Endothelial cell of umbilical vein (primary cell): ENCODE results near the gene KIF6. TPM values are rescaled to one million over a fixed set of nuclear protein-coding genes. Genes with fewer than 3 reads are reported as not detected.

Experiments
- BruUV-seq: library from RNA; stranded (reverse); fragments of 400-500 nt; replicated peaks from 2 replicates; lab custom pipeline; 2021; lab: Mats Ljungman, UMichigan
- CTCF ChIA-PET: fragments of 300-600, 350-600 bp; sonication (Branson Sonifier 250); formaldehyde crosslinking; loops from one replicate; lab custom pipeline; 2021; ENCODE audit warnings: antibody characterized with exemption, inconsistent platforms; lab: Charles Lee
- POLR2A ChIA-PET: fragments of 300-600, 350-600 bp; sonication (Branson Sonifier 250); formaldehyde crosslinking; loops from one replicate; lab custom pipeline; 2021; ENCODE audit warnings: antibody characterized with exemption, inconsistent platforms; lab: Charles Lee
- DNase-seq: peaks from one replicate; pipeline ENCODE4 v3.0.0-alpha.2; 2011; ENCODE audit warnings: low read depth, low spot score
- FAIRE-seq: peaks from 2 replicates; lab custom pipeline; 2011; peaks lifted over from hg19 to GRCh38; lab: Jason Lieb, UNC
- H2AFZ ChIP-seq: 2 replicates; pipeline ENCODE4 v1.6.0; 2012; ENCODE audit warnings: low read depth, low read length, control low read depth, inconsistent platforms
- H3K27ac ChIP-seq: 2 replicates; pipeline ENCODE4 v1.5.1; 2011; ENCODE audit warnings: low read depth, mild to moderate bottlenecking, control low read depth, low read length, moderate library complexity; ENCODE audit not compliant: insufficient read depth
- H3K27me3 ChIP-seq, 2 experiments: 2 replicates each; pipeline versions ENCODE4 v1.6.0 to v1.6.1; 2011; ENCODE audit warnings: low read length in 2 of 2, mixed read lengths in 1 of 2; ENCODE audit not compliant: control insufficient read depth in 2 of 2, insufficient read depth in 2 of 2
- H3K36me3 ChIP-seq, 2 experiments: 2 replicates in 1 of 2; 3 replicates in 1 of 2; pipeline ENCODE4 v1.5.1; 2011; ENCODE audit warnings: low read length in 2 of 2, mild to moderate bottlenecking in 1 of 2, moderate library complexity in 1 of 2; ENCODE audit not compliant: control insufficient read depth in 2 of 2, insufficient read depth in 2 of 2; ENCODE audit errors: extremely low read depth in 1 of 2
- H3K4me1 ChIP-seq: 3 replicates; pipeline ENCODE4 v1.5.1; 2011; ENCODE audit warnings: mild to moderate bottlenecking, low read length; ENCODE audit not compliant: control insufficient read depth, insufficient read depth; ENCODE audit errors: extremely low read depth
- H3K4me2 ChIP-seq: 2 replicates; pipeline ENCODE4 v1.6.1; 2011; ENCODE audit warnings: low read length, control low read depth, mixed read lengths; ENCODE audit not compliant: insufficient read depth
- H3K4me3 ChIP-seq, 3 experiments: fragments of 200-600 bp in 1 of 3; sonication (generic), shearing (Covaris generic) in 1 of 3; replicated peaks in 1 of 3; 2 replicates each; pipeline ENCODE4 v1.5.1; 2011 to 2016; ENCODE audit warnings: control low read depth in 3 of 3, low read length in 3 of 3, mild to moderate bottlenecking in 2 of 3, inconsistent platforms in 1 of 3, low read depth in 1 of 3, moderate library complexity in 1 of 3; ENCODE audit not compliant: insufficient read depth in 1 of 3
- H3K79me2 ChIP-seq: 2 replicates; pipeline ENCODE4 v1.6.0; 2012; ENCODE audit warnings: low read length, inconsistent platforms; ENCODE audit not compliant: control insufficient read depth, insufficient read depth
- H3K9ac ChIP-seq: replicated peaks from 2 replicates; pipeline ENCODE3; 2011; ENCODE audit warnings: low read length, control low read depth; ENCODE audit not compliant: insufficient read depth; ENCODE audit errors: extremely low read depth
- H3K9me1 ChIP-seq: replicated peaks from 3 replicates; pipeline ENCODE4 v1.6.0; 2011; ENCODE audit warnings: mild to moderate bottlenecking, low read length; ENCODE audit not compliant: control insufficient read depth, insufficient read depth; ENCODE audit errors: extremely low read depth
- H3K9me3 ChIP-seq: replicated peaks from 2 replicates; pipeline ENCODE4 v1.5.1; 2012; ENCODE audit warnings: low read length, inconsistent platforms; ENCODE audit not compliant: control insufficient read depth, insufficient read depth
- H4K20me1 ChIP-seq: replicated peaks from 2 replicates; pipeline ENCODE3; 2011; ENCODE audit warnings: mild to moderate bottlenecking, low read length; ENCODE audit not compliant: control insufficient read depth, insufficient read depth; ENCODE audit errors: extremely low read depth
- EZH2 ChIP-seq: IDR thresholded peaks from 2 replicates; pipeline ENCODE4 v1.6.1; 2012; ENCODE audit warnings: borderline replicate concordance, low read depth, mild to moderate bottlenecking, moderate library complexity, low read length, inconsistent platforms; ENCODE audit not compliant: severe bottlenecking
- FOS ChIP-seq: IDR thresholded peaks from 2 replicates; pipeline ENCODE4 v1.6.1; 2011; ENCODE audit warnings: mild to moderate bottlenecking, low read length, moderate library complexity, borderline replicate concordance; ENCODE audit not compliant: insufficient read depth
- GATA2 ChIP-seq: IDR thresholded peaks from 2 replicates; pipeline ENCODE4 v1.7.0; 2011; ENCODE audit warnings: low read depth, mild to moderate bottlenecking, moderate library complexity, mixed read lengths, low read length; ENCODE audit not compliant: insufficient read length, insufficient read depth
- JUN ChIP-seq: IDR thresholded peaks from 2 replicates; pipeline ENCODE4 v1.6.1; 2011; ENCODE audit warnings: borderline replicate concordance, low read depth; ENCODE audit not compliant: insufficient read length, insufficient read depth
- POLR2AphosphoS5 ChIP-seq: IDR thresholded peaks from 2 replicates; pipeline ENCODE4 v1.6.1; 2012; ENCODE audit warnings: low read depth, mild to moderate bottlenecking, control low read depth, low read length, moderate library complexity; ENCODE audit not compliant: insufficient read depth
- dilution Hi-C: fragments of 300-500 bp; cut with MboI; formaldehyde crosslinking; loops from one replicate; pipeline ENCODE4 v1.15.0; 2019; ENCODE audit warnings: low sequenced_read_pairs; ENCODE audit not compliant: extremely low pct_ligation_motif_present
- intact Hi-C: fragments of 100-400 bp; cut with micrococcal nuclease; formaldehyde crosslinking; loops from one replicate; pipeline ENCODE4 v1.10.0; 2022
- polyA plus RNA-seq, 4 experiments: library from polyadenylated mRNA; depleted of rRNA in 3 of 4; stranded (reverse) in 3 of 4; unstranded in 1 of 4; fragments of >200 nt; gene quantifications; 2 replicates each; pipeline versions ENCODE4 v1.2.1 to v1.2.3, GENCODE V29; 2011 to 2012; ENCODE audit warnings: missing spikeins in 1 of 4
- total RNA-seq: library from RNA; stranded (reverse); gene quantifications from 2 replicates; pipeline ENCODE4 v1.2.3, GENCODE V29; 2021
- TF ChIP-seq, protein P1 (sequence below), 2 donors: IDR thresholded peaks; 1 replicate in 1 of 2; 2 replicates in 1 of 2; pipeline ENCODE4 v1.5.1; 2011; ENCODE audit warnings: low read length in 2 of 2, mild to moderate bottlenecking in 2 of 2, moderate library complexity in 2 of 2, control low read depth in 1 of 2, inconsistent platforms in 1 of 2, low read depth in 1 of 2; ENCODE audit not compliant: insufficient read depth in 1 of 2; ENCODE audit errors: extremely low read depth in 1 of 2

The KIF6 gene
- total and polyA plus RNA-seq, 2 donors (not counting 3 experiments of a cell fraction or from before 2014, with no cell fraction given) = not detected

DNA sequence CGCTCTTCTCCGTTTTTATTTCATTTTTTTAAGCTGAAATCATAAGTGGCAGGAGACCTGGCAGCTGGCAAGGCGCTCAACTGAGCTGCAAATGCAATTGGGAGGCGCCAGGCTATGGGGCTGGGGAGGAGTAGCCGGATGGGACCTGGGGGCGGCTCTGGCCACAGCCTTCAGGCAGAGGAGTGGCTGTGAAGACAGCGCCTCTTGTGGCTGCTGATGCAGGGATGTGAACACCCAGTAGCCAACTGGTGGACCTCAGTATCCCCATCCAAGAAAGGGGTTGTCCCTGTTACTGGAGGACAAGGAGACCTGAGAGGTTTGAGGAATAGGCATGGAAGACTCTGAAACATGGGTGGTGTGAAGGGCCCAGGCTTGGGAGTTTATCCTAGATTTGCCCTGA, 423.6 kb downstream of the KIF6 start:
- no peaks in the 10 kb centered on the region for H3K36me3 ChIP-seq
- DNase-seq (no peak), FAIRE-seq (no peak)
- no peaks in the 10 kb centered on the region for H3K4me1 ChIP-seq
- POLR2A ChIA-PET = no interaction called here
- no peaks in the 10 kb centered on the region for H3K9me1 ChIP-seq
- H3K9ac ChIP-seq = no peak overlapping the region
- H2AFZ ChIP-seq = no peak overlapping the region
- no peaks in the 10 kb centered on the region for H4K20me1 ChIP-seq
- dilution Hi-C loops = no loop called here
- no peak overlapping the region for H3K27ac ChIP-seq
- no TSS peak for BruUV-seq
- H3K27me3 ChIP-seq = no peaks in the 10 kb centered on the region
- no peak overlapping the region for H3K4me2 ChIP-seq
- CTCF ChIA-PET = interaction anchor here (1.1 to 14.2 kb wide), 5 partner anchors 11 to 429 kb away, joined by 3 to 223 read pairs (median 47); no protein-coding TSS in a partner anchor
- H3K9me3 ChIP-seq = no peaks in the 10 kb centered on the region
- TF ChIP-seq, protein P1, sequence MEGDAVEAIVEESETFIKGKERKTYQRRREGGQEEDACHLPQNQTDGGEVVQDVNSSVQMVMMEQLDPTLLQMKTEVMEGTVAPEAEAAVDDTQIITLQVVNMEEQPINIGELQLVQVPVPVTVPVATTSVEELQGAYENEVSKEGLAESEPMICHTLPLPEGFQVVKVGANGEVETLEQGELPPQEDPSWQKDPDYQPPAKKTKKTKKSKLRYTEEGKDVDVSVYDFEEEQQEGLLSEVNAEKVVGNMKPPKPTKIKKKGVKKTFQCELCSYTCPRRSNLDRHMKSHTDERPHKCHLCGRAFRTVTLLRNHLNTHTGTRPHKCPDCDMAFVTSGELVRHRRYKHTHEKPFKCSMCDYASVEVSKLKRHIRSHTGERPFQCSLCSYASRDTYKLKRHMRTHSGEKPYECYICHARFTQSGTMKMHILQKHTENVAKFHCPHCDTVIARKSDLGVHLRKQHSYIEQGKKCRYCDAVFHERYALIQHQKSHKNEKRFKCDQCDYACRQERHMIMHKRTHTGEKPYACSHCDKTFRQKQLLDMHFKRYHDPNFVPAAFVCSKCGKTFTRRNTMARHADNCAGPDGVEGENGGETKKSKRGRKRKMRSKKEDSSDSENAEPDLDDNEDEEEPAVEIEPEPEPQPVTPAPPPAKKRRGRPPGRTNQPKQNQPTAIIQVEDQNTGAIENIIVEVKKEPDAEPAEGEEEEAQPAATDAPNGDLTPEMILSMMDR (IDR thresholded peaks at IDR 0.05; ENCODE audit: extremely low read depth in 1 of 2, insufficient read depth in 1 of 2, low read depth in 1 of 2, low read length in 2 of 2) = peak in 1 of 2 donors; percentile 32
- TF ChIP-seq FOS = no peak
- H3K4me3 ChIP-seq = no peak overlapping the region
- intact Hi-C loops = loop anchor here (2.0 kb wide), 1 partner anchor 213 kb away; no protein-coding TSS in a partner anchor
- H3K79me2 ChIP-seq = no peaks in the 10 kb centered on the region

DNA sequence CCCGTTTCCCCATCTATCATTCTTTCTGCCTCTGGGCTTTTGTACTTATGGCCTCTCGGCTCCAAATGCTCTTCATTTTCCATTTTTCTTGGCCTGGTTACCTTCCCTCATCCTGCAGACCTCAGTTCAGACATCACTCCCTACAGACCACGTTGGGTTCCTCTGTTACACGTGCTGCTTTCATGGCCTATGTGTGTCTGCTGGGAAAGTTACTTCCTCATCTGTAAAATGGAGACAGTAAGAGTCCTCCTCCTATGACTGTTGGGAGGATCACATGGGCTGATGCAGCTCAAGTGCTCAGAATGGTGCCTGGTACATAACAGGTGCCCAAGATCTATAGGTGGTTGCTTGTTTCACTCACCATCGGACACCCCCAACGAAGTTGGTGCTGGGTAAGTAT, 424.5 kb downstream of the KIF6 start:
- DNase-seq = no peak
- FAIRE-seq = no peak
- dilution Hi-C loops = no loop called here
- POLR2A ChIA-PET = no interaction called here
- Histone ChIP-seq H3K27ac (no peak overlapping the region), H3K79me2 (no peaks in the 10 kb centered on the region), H3K9ac (no peak overlapping the region), H3K9me3 (no peaks in the 10 kb centered on the region), H4K20me1 (no peaks in the 10 kb centered on the region), H3K4me3 (no peak overlapping the region), H3K27me3 (no peaks in the 10 kb centered on the region), H3K9me1 (no peaks in the 10 kb centered on the region), H3K4me2 (no peak overlapping the region), H2AFZ (no peak overlapping the region), H3K4me1 (no peaks in the 10 kb centered on the region), H3K36me3 (no peaks in the 10 kb centered on the region)
- CTCF ChIA-PET = interaction anchor here (1.2 to 14.2 kb wide), 4 partner anchors 12 to 429 kb away, joined by 3 to 223 read pairs (median 25); no protein-coding TSS in a partner anchor
- BruUV-seq = no TSS peak
- intact Hi-C loops = no loop called here
- TF ChIP-seq FOS (no peak), GATA2 (no peak), EZH2 (no peak), JUN (no peak), POLR2AphosphoS5 (no peak)
- TF ChIP-seq, protein P1 (IDR thresholded peaks at IDR 0.05; ENCODE audit: extremely low read depth in 1 of 2, insufficient read depth in 1 of 2, low read depth in 1 of 2, low read length in 2 of 2) = no peak
